Thyroid gland (tissue), 4 donors: ENCODE results near the gene KLRC1.
"Not testable (repeated sequence)": the region's sequence is repeated elsewhere in the genome, so short reads cannot be mapped to it uniquely, and the experiment has no call there.

Experiments used
- CTCF ChIP-seq, 6 experiments: fragments of 200-600 bp in 3 of 6; fragments of 450-650 bp in 3 of 6; sonication (generic) in 3 of 6; IDR thresholded peaks; one replicate each; pipeline ENCODE4 v1.5.1; 2016 to 2019; ENCODE audit warnings: antibody characterized with exemption in 6 of 6, mild to moderate bottlenecking in 2 of 6, inconsistent platforms in 1 of 6, moderate library complexity in 1 of 6
- POLR2A ChIP-seq, 2 donors: fragments of 450-650 bp; IDR thresholded peaks; one replicate each; pipeline ENCODE4 v1.6.1; 2017; ENCODE audit warnings: antibody characterized with exemption in 2 of 2, mild to moderate bottlenecking in 2 of 2, moderate library complexity in 1 of 2

GRCh38 chr12:10425938-10426337 lies 27.2 kb downstream of the KLRC1 start:
- TF ChIP-seq CTCF, POLR2A (IDR thresholded peaks at IDR 0.05): not testable (repeated sequence)
